ENCODE measurements around the gene PGAP1.

Gene PGAP1, protein sequence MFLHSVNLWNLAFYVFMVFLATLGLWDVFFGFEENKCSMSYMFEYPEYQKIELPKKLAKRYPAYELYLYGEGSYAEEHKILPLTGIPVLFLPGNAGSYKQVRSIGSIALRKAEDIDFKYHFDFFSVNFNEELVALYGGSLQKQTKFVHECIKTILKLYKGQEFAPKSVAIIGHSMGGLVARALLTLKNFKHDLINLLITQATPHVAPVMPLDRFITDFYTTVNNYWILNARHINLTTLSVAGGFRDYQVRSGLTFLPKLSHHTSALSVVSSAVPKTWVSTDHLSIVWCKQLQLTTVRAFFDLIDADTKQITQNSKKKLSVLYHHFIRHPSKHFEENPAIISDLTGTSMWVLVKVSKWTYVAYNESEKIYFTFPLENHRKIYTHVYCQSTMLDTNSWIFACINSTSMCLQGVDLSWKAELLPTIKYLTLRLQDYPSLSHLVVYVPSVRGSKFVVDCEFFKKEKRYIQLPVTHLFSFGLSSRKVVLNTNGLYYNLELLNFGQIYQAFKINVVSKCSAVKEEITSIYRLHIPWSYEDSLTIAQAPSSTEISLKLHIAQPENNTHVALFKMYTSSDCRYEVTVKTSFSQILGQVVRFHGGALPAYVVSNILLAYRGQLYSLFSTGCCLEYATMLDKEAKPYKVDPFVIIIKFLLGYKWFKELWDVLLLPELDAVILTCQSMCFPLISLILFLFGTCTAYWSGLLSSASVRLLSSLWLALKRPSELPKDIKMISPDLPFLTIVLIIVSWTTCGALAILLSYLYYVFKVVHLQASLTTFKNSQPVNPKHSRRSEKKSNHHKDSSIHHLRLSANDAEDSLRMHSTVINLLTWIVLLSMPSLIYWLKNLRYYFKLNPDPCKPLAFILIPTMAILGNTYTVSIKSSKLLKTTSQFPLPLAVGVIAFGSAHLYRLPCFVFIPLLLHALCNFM

DNA sequence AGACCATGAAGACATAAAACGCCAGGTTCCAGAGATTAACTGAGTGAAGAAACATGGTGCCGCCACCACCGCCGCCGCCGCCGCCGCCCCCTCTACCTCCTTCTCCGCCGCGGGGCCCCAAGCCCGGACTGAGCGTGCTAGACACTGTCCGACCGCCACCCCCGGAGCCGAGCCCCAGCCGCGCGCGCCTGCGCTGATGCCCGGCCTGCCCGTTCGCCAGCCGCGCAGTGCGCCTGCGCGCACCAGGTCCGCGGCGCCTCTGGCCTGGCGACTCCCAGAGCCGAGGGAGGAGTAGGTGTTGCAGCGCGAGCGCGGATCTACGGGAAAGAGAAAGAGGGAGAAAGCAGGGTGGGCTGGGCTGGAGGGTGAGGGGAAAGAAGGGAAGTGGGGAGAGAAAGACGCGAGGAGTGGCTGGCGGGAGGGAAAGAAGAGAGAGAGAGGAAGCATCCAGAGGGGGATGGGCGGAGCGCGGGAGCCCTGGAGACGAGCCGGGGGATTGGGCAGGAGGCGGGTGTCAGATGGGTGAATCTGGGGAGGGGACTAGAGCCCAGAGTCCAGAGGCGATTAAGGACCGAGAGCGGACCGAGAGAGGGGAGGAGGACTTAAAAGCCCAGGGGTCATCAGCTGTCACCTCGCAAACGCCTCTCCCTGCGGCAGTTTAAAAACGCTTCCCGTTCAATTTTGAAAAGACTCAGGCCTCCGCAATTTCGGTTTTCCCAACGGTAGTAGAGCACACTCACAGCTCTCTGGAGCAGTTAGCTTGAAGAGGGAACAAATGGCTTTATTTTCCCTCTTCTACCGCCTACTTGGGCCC lies at the start of gene PGAP1:
Gene PGAP1 (minus strand): TSS at position 146 of the 814 bp plus-strand sequence. CDS start 91 bp downstream, at position 55.
- peak; percentile 93 for DNase-seq (ENCODE audit: low spot score)

DNA sequence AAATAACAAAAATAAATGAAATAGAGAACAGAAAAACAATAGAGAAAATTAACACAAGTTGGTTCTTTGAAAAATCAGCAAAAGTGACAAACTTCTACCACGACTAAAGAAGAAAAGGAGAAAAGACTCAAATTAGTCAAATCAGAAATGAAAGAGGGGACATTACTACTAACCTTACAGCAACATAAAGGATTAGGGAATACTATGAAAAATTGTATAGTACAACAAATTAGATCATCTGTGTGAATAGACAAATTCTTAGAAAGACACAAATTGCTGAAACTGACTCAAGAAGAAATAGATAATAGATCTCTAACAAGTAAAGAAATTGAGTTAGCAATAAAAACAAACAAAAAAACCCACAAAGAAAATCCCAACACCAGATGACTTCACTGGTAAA lies 48.5 kb upstream of the PGAP1 start:
- no peak for DNase-seq (ENCODE audit: low spot score)

DNA sequence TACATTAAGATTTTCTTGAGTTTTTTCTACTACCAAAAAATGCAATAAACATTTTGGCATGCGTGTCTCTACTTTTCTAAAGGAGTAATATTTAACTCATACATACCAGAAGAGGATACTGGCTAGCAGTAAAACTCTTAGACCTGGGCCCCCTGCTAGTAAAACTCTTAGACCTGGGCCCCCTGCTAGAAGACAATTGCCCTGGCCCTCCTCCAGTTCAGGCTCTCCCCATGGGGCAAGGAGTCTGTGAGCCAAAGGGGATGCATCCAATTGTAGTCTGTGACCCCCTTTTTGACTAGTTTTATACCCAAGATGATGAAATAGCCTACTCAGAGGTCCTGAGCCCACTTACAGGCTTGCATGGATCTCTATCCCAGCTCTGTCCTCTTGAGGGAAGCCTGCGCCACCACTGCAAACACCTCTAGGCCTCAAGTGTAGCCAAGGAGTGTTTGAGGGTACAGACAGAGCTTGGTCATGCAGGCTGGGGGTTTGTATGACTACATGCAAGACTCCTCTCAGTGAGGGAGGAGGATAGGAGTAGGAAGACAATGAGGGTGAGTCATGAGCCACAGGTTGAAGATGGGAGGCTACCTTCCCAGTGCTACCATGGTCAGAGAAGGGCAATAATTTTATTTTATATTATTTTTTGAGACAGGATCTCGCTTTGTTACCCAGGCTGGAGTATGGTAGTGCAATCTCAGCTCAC lies 45.2 kb upstream of the PGAP1 start:
- no peak for DNase-seq (ENCODE audit: low spot score)

DNA sequence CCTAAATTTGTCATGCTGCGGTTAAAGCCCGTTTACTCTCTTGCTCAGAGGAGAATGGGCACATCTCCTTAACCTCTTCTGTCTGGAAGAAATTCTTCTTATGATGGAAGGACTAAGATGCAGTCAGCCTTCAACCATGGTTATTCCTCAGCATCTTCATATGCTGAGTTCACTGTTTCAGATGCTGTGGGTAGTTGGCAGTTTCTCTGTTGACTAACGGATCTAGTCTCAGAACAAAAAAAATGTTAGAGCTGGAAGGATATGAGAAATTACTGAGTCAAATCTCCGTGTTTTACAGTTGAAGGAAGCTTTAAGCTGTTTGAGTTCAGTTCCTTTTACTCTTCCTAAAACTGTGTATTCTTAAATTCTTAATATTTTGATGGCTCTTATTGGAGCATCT lies 43.6 kb upstream of the PGAP1 start:
- DNase-seq (ENCODE audit: low spot score): no peak

DNA sequence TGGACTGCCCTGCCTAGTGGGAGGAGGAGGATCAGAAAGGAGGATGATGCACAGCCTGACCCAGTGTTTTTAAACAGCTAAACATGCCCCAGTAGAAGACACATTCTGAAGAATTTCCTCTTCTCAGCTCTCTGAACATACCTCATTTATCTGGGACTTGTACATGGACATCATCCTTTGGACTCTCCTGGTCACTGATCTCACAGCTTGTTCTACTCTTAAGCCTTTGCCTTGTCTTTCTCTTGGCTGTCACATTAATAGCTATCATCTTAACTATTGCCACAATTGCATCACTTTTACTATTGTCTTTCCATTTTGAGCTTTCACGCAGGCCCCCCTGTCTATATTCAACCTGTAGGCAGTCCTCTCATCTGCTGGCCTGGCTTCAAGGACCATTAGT lies 42.0 kb upstream of the PGAP1 start:
- no peak for DNase-seq (ENCODE audit: low spot score)

DNA sequence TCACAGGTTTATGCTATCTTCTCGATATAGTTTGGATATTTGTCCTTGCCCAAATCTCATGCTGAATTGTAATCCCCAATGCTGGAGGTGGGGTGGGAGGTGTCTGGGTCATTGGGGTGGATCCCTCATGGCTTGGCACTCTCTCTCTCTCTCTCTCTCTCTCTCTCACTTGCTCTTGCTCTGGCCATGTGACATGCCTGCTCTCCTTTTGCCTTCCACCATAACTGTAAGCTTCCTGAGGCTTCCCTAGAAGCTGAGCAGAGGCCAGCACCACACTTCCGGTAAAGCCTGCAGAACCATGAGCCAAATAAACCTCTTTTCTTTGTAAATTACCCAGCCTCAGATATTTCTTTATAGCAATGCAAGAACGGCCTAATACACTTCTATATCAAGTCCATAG lies 41.3 kb upstream of the PGAP1 start:
- no peak for DNase-seq (ENCODE audit: low spot score)

DNA sequence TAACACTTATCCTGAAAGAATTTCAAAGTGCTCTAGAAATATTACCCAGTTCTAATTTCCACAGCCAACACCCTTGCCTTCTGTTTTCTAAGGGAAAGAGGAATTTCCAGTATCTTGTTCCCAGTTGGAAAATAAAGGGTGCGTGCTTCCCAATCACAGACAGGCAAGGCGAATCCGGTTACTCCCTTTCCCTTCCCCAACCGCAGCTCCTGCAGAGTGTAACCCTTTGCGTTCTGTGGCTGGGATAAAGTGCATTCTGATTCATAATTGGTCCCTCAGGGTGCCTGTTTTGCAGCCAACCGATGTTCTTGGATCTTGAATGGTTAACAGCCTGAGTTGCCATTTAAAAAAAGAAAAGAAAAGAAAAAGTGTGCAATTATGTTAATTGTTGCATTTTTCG lies 40.6 kb upstream of the PGAP1 start:
- DNase-seq (ENCODE audit: low spot score): peak; percentile 52

DNA sequence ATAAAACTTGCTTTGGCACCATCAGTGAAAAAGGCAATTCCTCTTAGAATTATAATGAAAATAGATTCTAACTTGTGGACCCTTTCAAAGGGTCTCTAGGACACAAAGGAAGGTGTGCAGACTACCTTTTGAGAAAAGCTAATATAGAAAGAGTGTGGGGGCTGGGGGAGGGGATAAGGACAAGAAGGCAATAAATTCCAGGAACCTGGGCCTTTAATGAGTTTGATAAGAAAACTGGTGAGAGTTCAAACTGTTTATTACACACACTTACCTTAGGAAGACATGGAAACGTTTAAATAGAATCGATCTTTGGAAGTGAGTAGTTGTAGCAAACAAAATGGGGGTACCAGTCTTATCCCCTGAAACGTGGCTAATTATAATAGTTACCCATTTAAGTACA lies 39.6 kb upstream of the PGAP1 start:
- DNase-seq (ENCODE audit: low spot score): no peak

DNA sequence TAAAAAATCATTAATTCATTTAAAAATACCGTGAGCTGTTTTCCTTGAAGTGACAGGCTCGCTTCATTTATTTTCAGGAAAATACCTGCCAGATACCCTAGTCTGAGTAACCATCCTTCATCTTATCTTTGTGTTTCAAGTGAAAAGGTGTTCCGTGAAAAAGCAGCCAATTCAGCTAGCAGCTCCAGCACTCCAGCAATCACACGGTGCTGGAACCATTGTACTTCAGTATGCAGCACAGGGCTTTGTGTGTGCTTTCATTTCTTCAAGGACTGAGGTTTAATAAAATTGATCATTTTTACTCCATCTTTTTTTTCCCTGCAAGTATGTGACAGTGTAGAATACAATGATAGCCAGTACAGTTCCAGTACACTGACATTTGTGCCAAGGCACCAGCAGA lies 39.1 kb upstream of the PGAP1 start:
- DNase-seq (ENCODE audit: low spot score): no peak

DNA sequence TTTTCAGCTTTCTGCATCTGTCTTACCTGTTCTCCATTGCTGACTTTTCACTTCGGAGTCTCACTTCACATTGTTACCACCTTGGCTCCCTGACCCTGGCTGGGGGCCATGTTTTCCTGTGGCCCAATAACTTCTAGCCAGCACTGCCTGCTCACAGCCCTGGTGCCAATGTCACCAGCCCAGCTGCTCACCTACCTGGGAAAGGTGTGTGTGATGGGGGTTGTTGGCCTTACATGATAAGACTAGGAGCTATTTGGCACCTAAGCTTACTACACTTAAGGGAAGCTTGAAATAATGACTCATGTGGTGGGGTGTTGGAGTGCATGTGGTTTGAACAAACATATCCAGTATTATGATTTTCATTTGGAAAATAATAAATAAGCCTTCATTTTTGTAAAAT lies 37.5 kb upstream of the PGAP1 start:
- DNase-seq (ENCODE audit: low spot score): no peak

DNA sequence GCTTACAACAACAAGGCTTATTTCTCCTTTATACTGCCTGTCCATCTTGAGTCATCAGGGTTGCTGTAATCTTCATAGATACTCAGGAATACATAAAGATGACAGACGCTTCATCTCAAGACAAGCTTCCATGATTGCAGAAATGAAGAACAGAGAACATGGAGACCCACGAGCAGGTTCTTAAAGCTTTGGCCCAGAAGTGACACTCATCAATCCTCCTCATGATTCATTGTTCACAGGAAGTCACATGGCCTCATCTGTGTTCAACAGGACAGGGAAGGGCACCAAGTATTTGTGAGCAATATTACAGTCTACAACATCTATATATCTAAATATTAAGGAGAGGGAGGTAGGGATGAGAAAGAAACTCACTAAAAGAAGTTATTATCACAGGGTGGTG lies 36.5 kb upstream of the PGAP1 start:
- DNase-seq (ENCODE audit: low spot score): no peak

DNA sequence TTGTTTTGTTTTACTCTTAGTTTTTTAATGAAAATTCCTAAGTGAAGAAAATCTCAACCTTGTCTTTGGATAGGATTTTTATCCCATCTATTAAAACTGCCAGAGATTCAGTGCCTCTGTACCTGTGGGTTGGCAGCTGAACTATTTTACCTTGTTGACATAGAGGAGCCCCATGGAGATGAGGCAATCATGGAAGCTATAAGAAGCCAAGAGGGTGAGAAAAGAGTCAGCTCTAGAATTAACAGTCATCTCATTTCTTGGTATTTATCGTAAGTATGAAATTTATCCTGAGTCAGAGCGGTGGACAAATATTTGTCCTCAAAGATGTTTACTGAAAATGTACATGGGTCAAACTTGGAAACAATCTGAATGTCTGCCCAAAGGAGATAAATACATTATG lies 35.8 kb upstream of the PGAP1 start:
- DNase-seq (ENCODE audit: low spot score): no peak

DNA sequence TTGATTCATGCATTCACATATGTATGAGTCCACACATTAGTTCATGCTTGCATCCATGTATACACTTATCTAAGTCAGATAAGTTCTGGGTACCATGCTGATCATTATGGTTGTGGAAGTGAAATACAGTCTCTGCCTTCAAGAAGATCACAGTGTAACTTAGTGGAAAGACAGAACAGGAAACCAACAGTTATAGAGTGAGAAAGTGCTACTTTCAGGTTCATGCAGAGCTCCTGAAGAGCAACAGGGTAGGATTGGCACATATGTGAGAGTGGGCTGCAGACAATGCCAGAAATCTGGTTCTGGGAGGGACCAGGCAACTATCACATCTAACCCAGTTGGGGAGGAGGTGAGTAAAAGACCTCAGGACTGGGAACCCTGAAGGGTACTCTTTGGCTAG lies 35.4 kb upstream of the PGAP1 start:
- DNase-seq (ENCODE audit: low spot score): no peak

DNA sequence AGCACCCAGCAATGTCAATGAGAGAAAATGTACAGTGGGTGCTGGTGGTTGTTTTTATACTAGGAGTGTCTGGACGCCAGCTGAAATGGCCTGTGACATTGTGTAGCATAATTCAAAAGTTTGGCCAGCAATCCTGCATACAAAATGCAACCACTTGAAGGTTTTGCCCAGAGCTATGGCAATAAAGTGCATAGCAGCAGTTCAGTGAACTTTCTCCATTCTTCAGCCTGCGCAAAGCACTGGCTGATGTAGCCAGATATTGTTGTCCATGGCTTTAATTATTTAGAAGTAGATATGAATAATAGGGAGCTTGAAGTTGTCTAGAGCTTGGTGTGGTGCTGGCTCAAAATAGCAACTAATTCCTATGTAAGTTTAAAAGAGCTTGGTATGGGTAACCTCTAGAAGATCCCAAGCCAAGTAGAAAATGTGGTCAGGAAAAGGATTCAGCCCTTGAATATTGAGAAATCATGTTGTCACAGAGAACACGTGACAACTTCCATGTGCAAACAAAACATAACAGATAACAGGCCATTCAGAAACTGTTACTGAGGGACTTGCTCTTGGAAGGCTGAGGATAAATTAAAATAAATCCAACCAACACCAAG lies 33.3 kb upstream of the PGAP1 start:
- no peak for DNase-seq (ENCODE audit: low spot score)

DNA sequence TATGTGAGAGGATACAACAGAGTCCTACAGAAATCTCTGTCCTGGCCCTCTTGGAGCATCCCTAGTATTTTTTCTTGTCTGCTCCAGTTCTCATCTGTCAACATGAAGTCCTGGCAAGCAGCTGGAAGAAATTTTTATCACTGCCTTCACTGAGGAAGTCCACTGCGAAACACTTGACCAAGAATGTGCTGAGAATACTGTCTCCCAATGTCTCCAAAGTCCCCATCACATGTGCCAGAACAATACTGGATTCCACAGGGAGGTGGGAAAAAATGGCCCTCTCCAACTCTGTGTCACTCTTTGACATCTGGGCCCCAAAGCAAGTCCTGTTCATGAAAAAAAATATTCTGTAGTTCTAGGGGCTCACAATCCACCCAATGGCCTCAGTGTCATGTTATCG lies 32.8 kb upstream of the PGAP1 start:
- DNase-seq (ENCODE audit: low spot score): no peak

DNA sequence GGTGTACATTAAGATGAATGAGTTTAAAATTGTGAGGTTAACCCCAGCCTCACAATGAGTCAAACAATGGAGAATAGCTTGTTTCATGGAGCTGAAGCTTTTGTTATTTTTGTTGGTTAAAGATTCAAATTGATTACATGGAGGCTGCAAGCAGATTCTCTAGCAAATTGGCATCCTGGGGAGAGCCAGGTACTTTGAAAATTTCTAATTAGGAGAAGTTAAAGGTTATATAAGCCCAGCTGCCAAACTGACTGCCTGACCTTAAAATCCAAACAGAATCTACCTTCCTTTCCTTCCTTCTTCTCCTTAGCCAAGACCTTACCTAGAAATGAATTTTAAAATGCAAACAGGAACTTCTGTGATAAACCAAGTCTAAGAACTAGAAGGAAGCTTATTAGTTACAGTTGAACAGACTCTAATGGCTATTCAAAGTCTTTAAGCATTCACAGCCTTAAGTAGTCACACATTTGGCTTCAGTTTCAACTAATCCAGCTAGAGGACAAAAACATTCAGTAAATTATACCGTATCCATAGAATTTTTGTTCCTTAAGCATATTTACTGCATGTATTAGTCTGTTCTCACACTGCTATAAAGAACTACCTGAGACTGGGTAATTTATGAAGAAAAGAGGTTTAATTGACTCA lies 31.5 kb upstream of the PGAP1 start:
- DNase-seq (ENCODE audit: low spot score): no peak

DNA sequence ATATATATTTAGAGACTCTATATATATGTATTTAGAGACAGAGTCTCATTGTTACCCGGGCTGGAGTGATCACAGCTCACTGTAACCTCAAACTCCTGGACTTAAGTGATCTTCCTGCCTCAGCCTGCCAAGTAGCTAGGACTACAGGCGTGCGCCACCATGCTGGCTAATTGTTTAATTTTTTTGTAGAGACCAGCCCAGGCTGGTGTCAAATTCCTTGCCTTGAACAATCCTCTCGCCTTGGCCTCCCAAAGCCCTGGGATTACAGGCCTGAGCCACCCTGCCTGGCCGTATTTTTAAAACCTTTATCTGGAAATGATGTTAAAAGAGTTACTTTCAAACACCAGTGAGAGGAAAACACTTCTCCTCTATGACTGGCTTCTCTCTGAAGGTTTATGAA lies 30.9 kb upstream of the PGAP1 start:
- DNase-seq (ENCODE audit: low spot score): no peak

DNA sequence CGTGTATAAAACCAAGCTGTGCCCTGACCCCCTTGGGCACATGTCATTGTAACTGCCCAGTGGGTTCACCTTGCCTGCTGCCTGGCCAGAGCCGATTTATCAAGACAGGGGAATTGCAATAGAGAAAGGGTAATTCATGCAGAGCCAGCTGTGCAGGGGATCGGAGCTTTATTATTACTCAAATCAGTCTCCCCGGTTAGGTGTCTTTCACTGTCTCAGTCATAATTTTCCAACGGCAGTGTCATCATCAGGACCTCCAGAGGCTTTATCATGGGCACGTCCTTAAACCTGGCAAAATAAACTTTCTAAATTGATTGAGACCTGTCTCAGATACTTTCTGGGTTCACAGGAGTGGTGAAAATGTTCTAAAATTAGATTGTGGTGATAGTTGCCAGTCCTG lies 29.6 kb upstream of the PGAP1 start:
- DNase-seq (ENCODE audit: low spot score): no peak

DNA sequence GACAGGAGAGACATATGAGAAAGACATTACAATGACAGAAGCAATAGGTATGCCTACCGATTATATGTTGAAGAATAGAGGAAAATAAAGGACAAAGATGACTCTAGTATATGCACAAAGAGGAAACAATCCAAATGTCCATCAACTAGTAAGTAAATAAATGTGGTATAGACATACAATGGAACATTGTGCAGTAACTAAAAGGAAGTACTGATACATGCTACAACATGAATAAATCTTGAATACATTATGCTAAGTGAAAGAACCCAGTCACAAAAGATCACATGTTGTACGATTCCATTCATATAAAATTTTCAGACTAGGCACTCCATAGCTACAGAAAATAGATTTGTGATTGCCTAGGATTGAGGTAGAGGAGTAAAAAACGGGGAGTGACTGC lies 28.5 kb upstream of the PGAP1 start:
- no peak for DNase-seq (ENCODE audit: low spot score)

DNA sequence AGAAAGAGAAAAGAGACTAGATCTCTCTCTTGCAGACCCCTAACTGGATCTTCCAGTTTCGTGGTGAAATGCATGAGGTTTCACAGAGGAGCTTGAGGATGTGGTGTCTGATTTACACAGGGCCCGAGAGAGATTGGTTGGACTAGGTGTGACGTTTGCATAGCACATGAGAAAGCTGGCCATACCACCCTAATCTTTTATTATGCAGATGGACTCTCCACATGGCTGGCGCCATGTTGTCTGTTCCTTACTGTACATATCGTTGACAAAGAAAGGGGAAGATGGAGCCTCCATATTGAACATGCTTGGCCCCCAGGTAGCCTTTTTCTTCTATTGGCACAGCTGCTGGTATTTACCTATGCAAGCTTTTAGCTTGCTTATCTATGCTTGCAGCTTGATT lies 27.5 kb upstream of the PGAP1 start:
- DNase-seq (ENCODE audit: low spot score): no peak

DNA sequence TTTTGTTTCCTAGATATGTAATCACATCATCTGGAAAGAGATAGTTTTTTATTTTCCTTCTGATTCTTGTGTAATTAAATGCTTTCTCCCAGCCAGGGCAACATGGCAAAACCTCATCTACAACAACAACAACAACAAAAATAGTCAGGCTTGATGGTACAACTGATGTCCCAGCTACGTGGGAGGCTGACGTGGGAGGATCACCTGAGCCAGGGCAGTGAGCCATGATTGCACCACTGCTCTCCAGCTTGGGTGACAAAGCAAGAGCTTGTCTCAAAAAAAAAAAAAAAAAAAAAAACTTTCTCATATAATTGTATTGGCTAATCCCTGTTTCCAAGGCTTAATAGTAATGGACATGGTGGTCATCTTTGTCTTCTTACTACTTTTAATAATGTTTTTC lies 26.4 kb upstream of the PGAP1 start:
- DNase-seq (ENCODE audit: low spot score): no peak

Data from iPS-NIHi11 (cell line).